Activated T-helper 1 cell treated with anti-CD3 and anti-CD28 coated beads, Interleukin-12 subunit alpha, Interleukin-12 subunit beta, Interleukin-2, Interleukin-4 antibody, amounts not matched to agents 30 ng/mL and 10 ng/mL and 1 ng/mL, durations not matched to agents 14 hours and 24 hours and 36 hours (primary cell): ENCODE measurements around the gene XPNPEP2. TPM values are rescaled to one million over a fixed set of nuclear protein-coding genes. Genes with fewer than 3 reads are reported as not detected.
A peak's percentile ranks its signal among the peaks of the same experiment; 100 is the strongest.

Source experiments
- DNase-seq: peaks from one replicate; pipeline ENCODE4 v3.0.0; 2021; ENCODE audit warnings: low spot score
- H3K27ac Mint-ChIP-seq: one replicate; pipeline ENCODE4 v1.8.0; 2021; ENCODE audit warnings: mild to moderate bottlenecking, mixed read lengths
- H3K27me3 Mint-ChIP-seq: one replicate; pipeline ENCODE4 v1.8.0; 2022; ENCODE audit warnings: mild to moderate bottlenecking, moderate library complexity, mixed read lengths; ENCODE audit not compliant: insufficient read depth
- H3K36me3 Mint-ChIP-seq: one replicate; pipeline ENCODE4 v1.8.0; 2021; ENCODE audit warnings: low read depth, mixed read lengths
- H3K4me1 Mint-ChIP-seq: one replicate; pipeline ENCODE4 v1.8.0; 2021; ENCODE audit warnings: low read depth, mixed read lengths
- H3K4me3 Mint-ChIP-seq: one replicate; pipeline ENCODE4 v1.8.0; 2021; ENCODE audit warnings: mild to moderate bottlenecking, moderate library complexity, mixed read lengths
- H3K9me3 Mint-ChIP-seq: one replicate; pipeline ENCODE4 v1.8.0; 2021; ENCODE audit warnings: mixed read lengths
- intact Hi-C: fragments of 100-400 bp; cut with micrococcal nuclease; formaldehyde crosslinking; loops from one replicate; pipeline ENCODE4 v1.15.1; 2024
- total RNA-seq: library from RNA; stranded (reverse); gene quantifications from 2 replicates; pipeline ENCODE4 v1.2.3, GENCODE V29; 2022

Gene XPNPEP2
- total RNA-seq, 1 donor from 2014 or later: 0.16 TPM

DNA sequence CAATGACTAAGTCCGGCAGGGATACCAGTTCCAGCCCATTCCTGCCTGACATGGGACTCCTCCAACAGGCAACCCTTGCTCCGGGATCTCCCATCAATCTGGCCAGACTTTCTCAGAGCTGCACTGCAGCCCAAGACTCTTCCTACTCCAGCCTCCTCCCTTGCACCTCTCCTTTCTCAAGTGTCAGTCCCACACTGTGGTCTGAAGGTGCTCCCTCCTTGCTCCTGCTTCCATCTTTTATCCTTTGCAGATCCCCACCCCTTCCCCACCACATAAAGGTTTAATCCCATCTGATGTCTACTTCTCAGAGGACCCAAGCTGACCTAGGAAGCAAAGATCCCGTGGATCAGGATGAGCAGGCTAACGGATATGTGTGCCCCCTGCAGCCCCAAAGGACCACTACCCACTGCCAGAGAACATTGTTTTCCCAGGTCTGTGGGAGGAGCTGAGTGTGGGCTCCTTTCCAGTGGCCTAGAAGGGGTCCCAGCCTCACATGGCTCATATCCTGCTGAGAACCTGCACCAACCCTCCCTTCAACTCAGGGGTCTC is 33.3 kb upstream of the XPNPEP2 start:
- H3K4me1 Mint-ChIP-seq: no peaks in the 10 kb centered on the region
- no peaks in the 10 kb centered on the region for H3K36me3 Mint-ChIP-seq
- intact Hi-C loops: no loop called here
- no peaks in the 10 kb centered on the region for H3K9me3 Mint-ChIP-seq
- H3K4me3 Mint-ChIP-seq: no peak overlapping the region
- peaks cover 8% of the 10 kb centered on the region for H3K27me3 Mint-ChIP-seq
- no peak for DNase-seq
- H3K27ac Mint-ChIP-seq: no peak overlapping the region

DNA sequence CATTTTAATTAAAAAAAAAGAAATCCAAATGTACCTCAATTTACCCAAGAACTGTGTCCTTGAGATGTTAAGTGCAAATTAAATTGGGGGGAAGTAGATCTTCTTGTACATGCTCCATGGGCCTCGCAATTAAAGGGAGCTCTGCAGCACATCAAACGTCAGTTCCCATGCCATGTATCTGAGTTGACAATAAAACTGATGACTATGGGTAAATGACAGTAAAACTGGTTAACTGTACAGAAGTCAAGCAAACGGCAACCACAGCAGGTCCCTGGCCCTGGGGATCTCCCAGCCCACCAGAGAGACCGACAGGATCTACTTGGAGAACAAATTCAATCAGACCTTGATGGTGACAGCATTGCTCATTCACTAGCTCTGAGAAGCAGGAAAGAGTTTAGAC is 32.8 kb upstream of the XPNPEP2 start:
- no peaks in the 10 kb centered on the region for H3K9me3 Mint-ChIP-seq
- intact Hi-C loops: no loop called here
- H3K36me3 Mint-ChIP-seq: no peaks in the 10 kb centered on the region
- no peak overlapping the region for H3K27ac Mint-ChIP-seq
- peaks cover 8% of the 10 kb centered on the region for H3K27me3 Mint-ChIP-seq
- DNase-seq: no peak
- H3K4me1 Mint-ChIP-seq: no peaks in the 10 kb centered on the region
- H3K4me3 Mint-ChIP-seq: no peak overlapping the region

DNA sequence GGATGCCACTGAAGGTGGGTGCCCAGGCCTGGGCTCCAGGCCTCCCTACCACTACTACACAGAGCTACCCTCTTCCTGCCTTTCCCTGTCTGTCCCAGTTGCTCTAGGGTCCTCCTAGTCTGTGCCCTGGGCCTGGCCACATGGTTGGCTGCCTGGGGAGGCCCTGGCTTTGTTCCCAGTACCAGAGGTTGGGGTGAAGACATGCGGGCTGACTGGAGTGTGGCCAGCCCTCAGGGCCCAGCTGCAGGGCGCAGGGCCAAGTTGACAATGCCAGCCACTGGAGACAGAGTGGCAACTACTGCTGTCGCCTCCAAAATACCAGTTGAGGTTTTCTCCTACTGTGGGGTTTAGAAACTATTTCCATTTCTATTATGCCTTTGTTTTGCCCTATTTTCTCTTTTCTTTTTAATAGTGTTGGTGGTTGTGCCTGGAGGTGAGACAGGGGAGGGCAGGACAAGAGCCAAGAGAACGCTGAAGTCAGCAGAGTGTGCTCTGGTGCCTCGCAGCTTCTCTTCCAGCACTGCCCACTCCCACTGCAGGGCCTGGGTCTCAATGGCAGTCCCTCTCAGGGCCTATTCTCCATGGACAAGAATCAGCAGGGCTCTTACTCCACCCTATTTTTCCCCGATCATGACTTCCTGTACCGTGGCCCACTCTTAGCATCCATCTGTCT is 32.2 kb upstream of the XPNPEP2 start:
- H3K27me3 Mint-ChIP-seq: peaks cover 8% of the 10 kb centered on the region
- H3K4me1 Mint-ChIP-seq: no peaks in the 10 kb centered on the region
- no peaks in the 10 kb centered on the region for H3K36me3 Mint-ChIP-seq
- no peak overlapping the region for H3K4me3 Mint-ChIP-seq
- H3K9me3 Mint-ChIP-seq: no peaks in the 10 kb centered on the region
- no peak for DNase-seq
- intact Hi-C loops: no loop called here
- no peak overlapping the region for H3K27ac Mint-ChIP-seq

DNA sequence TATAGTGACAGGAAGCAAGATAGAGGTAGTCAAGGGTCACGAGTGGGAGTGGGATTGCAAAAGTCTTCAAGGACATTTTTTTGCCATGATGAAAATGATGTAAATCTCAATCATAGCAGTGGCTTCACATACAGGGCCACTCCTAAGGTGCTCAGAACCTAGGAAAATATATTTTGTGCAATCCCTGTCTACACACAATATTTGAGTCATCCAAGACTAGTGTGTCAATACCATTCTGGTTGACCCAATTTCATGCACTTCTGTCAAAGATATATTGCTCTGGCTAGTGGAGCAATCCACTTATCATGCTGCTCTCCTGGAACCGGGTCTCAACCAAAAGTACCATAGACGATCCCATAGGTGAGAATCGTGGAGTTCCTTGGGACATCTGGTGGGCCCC is 24.2 kb upstream of the XPNPEP2 start:
- peaks cover 5% of the 10 kb centered on the region for H3K27me3 Mint-ChIP-seq
- intact Hi-C loops: no loop called here

DNA sequence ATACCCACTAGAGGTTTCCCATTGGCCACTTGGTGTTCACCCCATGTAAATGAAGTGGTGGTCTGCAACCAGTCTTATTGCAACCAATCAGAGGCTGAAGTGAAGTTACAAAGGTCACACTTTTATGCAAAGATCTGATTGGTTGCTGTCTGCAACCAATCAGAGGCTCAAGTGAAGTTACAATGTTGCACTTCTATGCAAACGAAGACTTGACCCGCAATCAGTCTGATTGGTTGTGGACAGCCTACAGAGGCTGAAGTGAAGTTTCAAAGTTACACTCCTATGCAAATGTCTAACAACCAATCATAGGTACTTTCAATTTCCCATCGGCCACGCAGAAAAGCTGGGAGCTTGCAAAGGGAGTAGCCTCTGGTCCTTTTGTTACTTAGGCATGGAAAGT is 22.3 kb upstream of the XPNPEP2 start:
- Mint-ChIP-seq H3K36me3 (no peaks in the 10 kb centered on the region), H3K27ac (no peak overlapping the region), H3K9me3 (no peaks in the 10 kb centered on the region), H3K4me1 (peaks cover 2% of the 10 kb centered on the region), H3K27me3 (peaks cover 3% of the 10 kb centered on the region), H3K4me3 (no peak overlapping the region)
- intact Hi-C loops: no loop called here
- DNase-seq: no peak

More for the DNA sequence above, 24.2 kb upstream of the XPNPEP2 start:
- Mint-ChIP-seq H3K9me3 (no peaks in the 10 kb centered on the region), H3K36me3 (no peaks in the 10 kb centered on the region), H3K4me1 (no peaks in the 10 kb centered on the region), H3K4me3 (no peak overlapping the region), H3K27ac (no peak overlapping the region)
- no peak for DNase-seq

DNA sequence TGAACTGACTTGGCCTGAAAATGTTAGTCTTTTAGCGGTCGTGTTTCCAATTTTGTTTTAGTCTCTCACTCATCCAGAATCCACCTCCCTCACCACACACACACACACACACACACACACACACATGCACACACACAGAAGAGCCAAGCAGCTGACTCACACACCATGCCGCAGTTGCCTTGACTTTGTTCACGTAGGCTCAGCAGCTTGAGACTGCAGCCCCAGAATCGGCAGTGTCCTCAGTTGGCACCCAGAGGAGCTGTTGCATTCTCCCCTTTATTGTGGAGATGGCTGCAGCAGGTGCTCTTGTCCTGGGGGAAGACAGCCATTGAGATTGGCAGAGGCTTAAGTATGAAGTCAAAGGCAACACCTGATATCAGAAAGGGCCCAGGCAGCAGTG is 20.9 kb upstream of the XPNPEP2 start:
- Mint-ChIP-seq H3K4me3 (no peak overlapping the region), H3K4me1 (peaks cover 15% of the 10 kb centered on the region), H3K27me3 (peaks cover 3% of the 10 kb centered on the region), H3K27ac (no peak overlapping the region), H3K9me3 (no peaks in the 10 kb centered on the region), H3K36me3 (no peaks in the 10 kb centered on the region)
- no peak for DNase-seq
- intact Hi-C loops: no loop called here

DNA sequence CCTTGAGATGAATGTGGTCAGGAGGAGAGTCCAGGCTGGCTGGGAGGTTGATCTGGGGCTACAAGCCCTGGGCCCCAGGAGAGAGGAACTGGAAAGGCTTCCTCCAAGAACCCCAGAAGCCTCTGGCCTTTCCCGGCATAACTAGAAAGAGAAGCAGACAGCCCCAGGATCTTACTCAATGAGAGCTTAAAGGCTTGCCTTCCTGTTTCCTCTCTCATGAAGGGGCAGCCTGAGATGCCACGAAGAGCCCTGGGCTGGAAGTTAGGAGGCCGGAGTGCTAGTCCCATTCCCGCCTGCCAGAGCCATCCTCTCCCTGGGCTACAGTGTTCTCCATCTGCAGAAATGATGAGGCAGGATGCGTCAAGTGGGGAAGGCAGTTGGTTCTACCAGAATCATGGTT is 20.1 kb upstream of the XPNPEP2 start:
- no peak for DNase-seq
- Mint-ChIP-seq H3K27ac (no peak overlapping the region), H3K9me3 (no peaks in the 10 kb centered on the region), H3K36me3 (no peaks in the 10 kb centered on the region), H3K4me1 (peaks cover 15% of the 10 kb centered on the region), H3K27me3 (peaks cover 3% of the 10 kb centered on the region), H3K4me3 (no peak overlapping the region)
- intact Hi-C loops: no loop called here

DNA sequence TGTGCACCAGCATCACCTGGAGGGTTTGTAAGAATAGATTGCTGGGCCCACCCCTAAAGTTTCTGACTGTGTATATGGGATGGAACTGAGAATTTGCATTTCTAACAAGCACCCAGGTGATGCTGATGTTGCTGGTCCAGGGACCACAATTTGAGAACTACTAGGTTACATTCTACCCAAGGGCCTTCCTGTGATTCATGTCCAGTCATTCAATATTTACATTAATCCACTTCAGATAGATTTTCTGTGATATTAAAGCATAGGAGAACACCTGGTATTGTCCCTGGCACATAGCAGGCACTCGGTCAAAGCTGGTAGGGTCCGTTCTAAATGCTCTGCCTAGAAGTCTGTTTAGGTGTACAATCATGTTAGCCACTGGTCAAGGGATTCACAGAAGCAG is 19.5 kb upstream of the XPNPEP2 start:
- no peaks in the 10 kb centered on the region for H3K36me3 Mint-ChIP-seq
- no peak overlapping the region for H3K27ac Mint-ChIP-seq
- no peak for DNase-seq
- intact Hi-C loops: no loop called here
- no peaks in the 10 kb centered on the region for H3K9me3 Mint-ChIP-seq
- H3K4me3 Mint-ChIP-seq: no peak overlapping the region
- peaks cover 3% of the 10 kb centered on the region for H3K27me3 Mint-ChIP-seq
- H3K4me1 Mint-ChIP-seq: peaks cover 17% of the 10 kb centered on the region

DNA sequence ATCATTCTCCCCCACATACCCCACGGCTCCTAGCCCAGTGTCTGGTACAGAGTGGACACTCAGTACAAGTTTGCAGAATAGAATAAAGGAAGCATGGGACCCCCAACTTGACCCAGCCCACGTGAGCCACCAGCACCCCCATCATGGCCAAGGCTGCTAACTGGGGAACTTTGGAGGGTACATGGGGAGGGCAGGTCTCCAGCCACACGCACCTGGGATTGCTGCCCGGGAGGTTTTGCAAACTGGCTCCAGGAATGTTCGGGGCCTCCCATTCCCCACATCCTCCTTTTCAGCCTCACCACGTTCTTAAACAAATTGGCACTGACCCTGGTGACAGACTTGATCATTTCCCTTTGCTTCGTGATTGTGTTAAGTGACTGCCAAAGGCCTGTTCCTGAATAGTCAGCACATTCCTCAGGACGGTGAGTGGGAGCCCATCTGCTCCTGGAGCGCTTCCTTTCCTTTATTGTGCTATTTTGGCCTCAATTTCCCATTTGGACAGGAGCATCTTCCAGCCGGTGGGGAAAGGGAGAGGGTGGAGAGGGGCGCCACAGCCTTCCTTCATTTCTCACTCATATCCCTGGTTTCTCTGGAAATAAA is 18.7 kb upstream of the XPNPEP2 start:
- H3K9me3 Mint-ChIP-seq: no peaks in the 10 kb centered on the region
- H3K4me3 Mint-ChIP-seq: no peak overlapping the region
- no peak overlapping the region for H3K27ac Mint-ChIP-seq
- intact Hi-C loops: no loop called here
- peaks cover 25% of the 10 kb centered on the region for H3K4me1 Mint-ChIP-seq
- H3K27me3 Mint-ChIP-seq: peaks cover 3% of the 10 kb centered on the region
- no peak for DNase-seq
- H3K36me3 Mint-ChIP-seq: no peaks in the 10 kb centered on the region

DNA sequence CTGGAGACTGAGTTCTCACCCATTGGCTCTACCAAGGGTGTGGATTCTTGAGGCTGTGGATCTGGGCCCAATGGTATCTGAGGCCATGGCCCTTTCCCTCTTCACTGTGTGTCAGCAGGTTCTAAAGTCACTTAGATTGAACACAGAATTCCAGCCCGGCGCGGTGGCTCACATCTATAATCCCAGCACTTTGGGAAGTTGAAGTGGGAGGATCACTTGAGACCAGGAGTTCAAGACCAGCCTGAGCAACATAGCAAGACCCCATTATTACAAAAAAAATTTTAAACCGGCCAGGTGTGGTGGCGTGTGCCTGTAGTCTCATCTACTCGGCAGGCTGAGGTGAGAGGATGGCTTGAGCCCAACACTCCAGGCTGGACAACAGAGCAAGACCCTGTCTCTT is 18.0 kb upstream of the XPNPEP2 start:
- intact Hi-C loops: no loop called here
- Mint-ChIP-seq H3K36me3 (no peaks in the 10 kb centered on the region), H3K4me1 (peaks cover 25% of the 10 kb centered on the region), H3K9me3 (no peaks in the 10 kb centered on the region), H3K4me3 (no peak overlapping the region), H3K27ac (no peak overlapping the region), H3K27me3 (peaks cover 3% of the 10 kb centered on the region)
- DNase-seq: no peak

DNA sequence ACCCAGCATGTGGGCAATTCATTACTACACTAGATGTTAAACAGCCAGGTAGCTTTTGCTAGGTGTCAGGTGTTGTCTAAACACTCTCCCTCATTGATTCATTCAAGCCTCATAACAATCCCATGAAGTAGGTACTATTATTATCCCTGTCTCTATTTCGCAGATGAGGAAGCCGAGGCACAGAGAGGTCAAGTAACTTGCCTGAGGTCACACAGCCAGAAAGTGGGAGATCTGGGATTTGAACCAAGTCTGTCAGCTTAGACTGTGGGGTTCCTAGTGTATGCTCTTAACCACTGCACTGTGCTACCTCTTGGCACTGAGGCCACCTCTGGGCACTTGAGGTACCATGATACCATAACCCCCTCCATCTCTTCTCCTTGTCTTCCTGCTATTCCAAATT is 17.4 kb upstream of the XPNPEP2 start:
- intact Hi-C loops: no loop called here
- no peaks in the 10 kb centered on the region for H3K9me3 Mint-ChIP-seq
- H3K36me3 Mint-ChIP-seq: no peaks in the 10 kb centered on the region
- H3K27ac Mint-ChIP-seq: peak overlapping the region; percentile 15
- peaks cover 30% of the 10 kb centered on the region for H3K4me1 Mint-ChIP-seq
- H3K4me3 Mint-ChIP-seq: no peak overlapping the region
- no peak for DNase-seq
- H3K27me3 Mint-ChIP-seq: peaks cover 3% of the 10 kb centered on the region

DNA sequence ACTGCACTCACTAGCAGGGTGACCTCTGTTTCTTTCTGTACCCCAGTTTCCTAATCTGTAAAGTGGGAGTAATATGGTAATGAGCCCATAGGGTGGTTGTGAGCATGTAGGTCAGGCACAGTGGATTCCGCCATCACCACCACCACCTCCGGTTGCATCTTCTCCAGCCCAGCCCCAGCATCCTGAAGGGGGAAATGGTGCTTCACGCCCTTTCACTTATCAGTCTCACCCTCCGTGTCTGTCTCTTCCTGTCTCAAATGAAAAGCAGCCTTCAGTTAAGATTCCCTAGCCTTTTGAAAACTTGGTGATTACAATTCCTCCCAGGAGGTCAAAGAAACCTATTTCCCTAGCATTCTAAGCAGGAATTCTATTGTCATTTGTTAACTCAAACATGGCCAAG is 16.9 kb upstream of the XPNPEP2 start:
- H3K27me3 Mint-ChIP-seq: peaks cover 3% of the 10 kb centered on the region
- intact Hi-C loops: no loop called here
- peak overlapping the region; percentile 15 for H3K27ac Mint-ChIP-seq
- H3K4me3 Mint-ChIP-seq: no peak overlapping the region
- no peaks in the 10 kb centered on the region for H3K9me3 Mint-ChIP-seq
- peaks cover 34% of the 10 kb centered on the region for H3K4me1 Mint-ChIP-seq
- H3K36me3 Mint-ChIP-seq: no peaks in the 10 kb centered on the region
- DNase-seq: no peak

DNA sequence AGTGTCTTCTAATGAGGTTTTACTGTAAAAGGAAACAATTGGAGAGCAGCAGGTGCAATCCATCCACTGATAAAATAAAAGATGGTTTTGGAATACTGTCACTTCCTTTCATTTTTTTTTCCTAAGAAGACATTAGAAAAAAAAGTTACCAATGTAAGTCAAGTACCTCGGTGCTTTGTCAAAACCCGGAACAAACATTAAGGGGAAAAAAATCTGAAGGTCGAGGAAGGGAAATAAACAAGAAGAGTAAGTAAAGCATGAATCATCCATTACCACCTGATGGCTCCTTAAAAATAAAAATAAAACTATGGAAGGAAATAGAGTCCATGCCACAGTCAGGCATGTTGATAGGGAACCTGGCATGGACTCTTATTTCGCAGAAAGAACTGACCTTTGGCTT is 15.3 kb upstream of the XPNPEP2 start:
- no peaks in the 10 kb centered on the region for H3K36me3 Mint-ChIP-seq

More for the DNA sequence above, 15.3 kb upstream of the XPNPEP2 start:
- peaks cover 2% of the 10 kb centered on the region for H3K27me3 Mint-ChIP-seq
- peaks cover 37% of the 10 kb centered on the region for H3K4me1 Mint-ChIP-seq
- no peaks in the 10 kb centered on the region for H3K9me3 Mint-ChIP-seq
- no peak overlapping the region for H3K4me3 Mint-ChIP-seq
- no peak for DNase-seq
- intact Hi-C loops: no loop called here
- H3K27ac Mint-ChIP-seq: no peak overlapping the region
